Keratinocyte (primary cell): Measurements from ENCODE around the gene IFT88. TPM values are rescaled to one million over a fixed set of nuclear protein-coding genes. Genes with fewer than 3 reads are reported as not detected.

ENCODE experiments used
- DNase-seq: peaks from one replicate; pipeline ENCODE4 v3.0.0-alpha.2; 2011; ENCODE audit warnings: low read depth, missing footprints, low spot score
- FAIRE-seq: peaks from 2 replicates; lab custom pipeline; 2011; peaks lifted over from hg19 to GRCh38; lab: Jason Lieb, UNC
- H2AFZ ChIP-seq: 2 replicates; pipeline ENCODE4 v1.6.0; 2012; ENCODE audit warnings: low read length, control low read depth, inconsistent platforms; ENCODE audit not compliant: control insufficient read depth
- H3K27ac ChIP-seq: 2 replicates; pipeline ENCODE4 v1.5.1; 2011; ENCODE audit warnings: low read length; ENCODE audit not compliant: control insufficient read depth, insufficient read depth
- H3K27me3 ChIP-seq: 3 replicates; pipeline ENCODE4 v1.6.0; 2011; ENCODE audit warnings: low read length; ENCODE audit not compliant: control insufficient read depth, insufficient read depth; ENCODE audit errors: extremely low read depth
- H3K36me3 ChIP-seq, 2 experiments: 2 replicates in 1 of 2; 3 replicates in 1 of 2; pipeline ENCODE4 v1.5.1; 2011; ENCODE audit warnings: low read length in 2 of 2, mild to moderate bottlenecking in 1 of 2; ENCODE audit not compliant: control insufficient read depth in 2 of 2, insufficient read depth in 2 of 2; ENCODE audit errors: extremely low read depth in 1 of 2
- H3K4me1 ChIP-seq: 3 replicates; pipeline ENCODE4 v1.5.1; 2011; ENCODE audit warnings: low read length; ENCODE audit not compliant: control insufficient read depth, insufficient read depth; ENCODE audit errors: extremely low read depth
- H3K4me2 ChIP-seq: 3 replicates; pipeline ENCODE4 v1.6.0; 2011; ENCODE audit warnings: low read depth, low read length; ENCODE audit not compliant: control insufficient read depth, insufficient read depth; ENCODE audit errors: extremely low read depth
- H3K4me3 ChIP-seq, 3 experiments: fragments of 200-600 bp in 1 of 3; sonication (generic) in 1 of 3; 2 replicates in 2 of 3; 3 replicates in 1 of 3; pipeline ENCODE4 v1.5.1; 2011 to 2016; ENCODE audit warnings: low read length in 3 of 3, mild to moderate bottlenecking in 3 of 3, control low read depth in 2 of 3, inconsistent platforms in 1 of 3, low read depth in 1 of 3, mixed read lengths in 1 of 3, mixed run types in 1 of 3, moderate library complexity in 1 of 3; ENCODE audit not compliant: control insufficient read depth in 2 of 3, insufficient read depth in 2 of 3; ENCODE audit errors: extremely low read depth in 1 of 3
- H3K79me2 ChIP-seq: 2 replicates; pipeline ENCODE4 v1.6.0; 2012; ENCODE audit warnings: low read length; ENCODE audit not compliant: control insufficient read depth, insufficient read depth
- H3K9ac ChIP-seq: 3 replicates; pipeline ENCODE4 v1.6.0; 2011; ENCODE audit warnings: low read length; ENCODE audit not compliant: control insufficient read depth, insufficient read depth; ENCODE audit errors: extremely low read depth
- H3K9me1 ChIP-seq: 3 replicates; pipeline ENCODE4 v1.6.0; 2011; ENCODE audit warnings: low read length; ENCODE audit not compliant: control insufficient read depth, insufficient read depth; ENCODE audit errors: extremely low read depth
- H3K9me3 ChIP-seq: 2 replicates; pipeline ENCODE4 v1.5.1; 2012; ENCODE audit warnings: low read depth, low read length; ENCODE audit not compliant: control insufficient read depth
- H4K20me1 ChIP-seq: 3 replicates; pipeline ENCODE4 v1.6.0; 2011; ENCODE audit warnings: low read length; ENCODE audit not compliant: control insufficient read depth, insufficient read depth; ENCODE audit errors: extremely low read depth
- EZH2 ChIP-seq: IDR thresholded peaks from one replicate; pipeline ENCODE4 v1.6.1; 2012; ENCODE audit warnings: inconsistent platforms, mild to moderate bottlenecking, low read length, moderate library complexity
- dilution Hi-C: fragments of 300-500 bp; cut with MboI; formaldehyde crosslinking; loops from one replicate; pipeline ENCODE4 v1.7.0; 2020; ENCODE audit warnings: low sequenced_read_pairs; ENCODE audit not compliant: extremely low pct_ligation_motif_present
- polyA plus RNA-seq, 5 experiments: library from polyadenylated mRNA; depleted of rRNA in 3 of 5; stranded (reverse) in 3 of 5; stranded (forward) in 1 of 5; unstranded in 1 of 5; fragments of >200 nt; gene quantifications; 1 replicate in 1 of 5; 2 replicates in 3 of 5; 3 replicates in 1 of 5; pipeline versions ENCODE4 v1.2.1 to v1.2.3, GENCODE V29; 2011 to 2012; ENCODE audit warnings: missing spikeins in 2 of 5, low read depth in 1 of 5, low replicate concordance in 1 of 5
- TF ChIP-seq, protein P1 (sequence below), 3 experiments: IDR thresholded peaks in 1 of 3; conservative IDR thresholded peaks in 1 of 3; optimal IDR thresholded peaks in 1 of 3; 2 replicates in 2 of 3; 3 replicates in 1 of 3; pipeline versions ENCODE3 to v1.5.1; 2011; ENCODE audit warnings: low read length in 3 of 3, mild to moderate bottlenecking in 3 of 3, moderate library complexity in 2 of 3, control low read depth in 1 of 3, inconsistent platforms in 1 of 3; ENCODE audit not compliant: insufficient read depth in 2 of 3; ENCODE audit errors: extremely low read depth in 1 of 3

IFT88 gene
- polyA plus RNA-seq, 1 donor (not counting 4 experiments of a cell fraction or from before 2014, with no cell fraction given): 9.5 TPM

DNA sequence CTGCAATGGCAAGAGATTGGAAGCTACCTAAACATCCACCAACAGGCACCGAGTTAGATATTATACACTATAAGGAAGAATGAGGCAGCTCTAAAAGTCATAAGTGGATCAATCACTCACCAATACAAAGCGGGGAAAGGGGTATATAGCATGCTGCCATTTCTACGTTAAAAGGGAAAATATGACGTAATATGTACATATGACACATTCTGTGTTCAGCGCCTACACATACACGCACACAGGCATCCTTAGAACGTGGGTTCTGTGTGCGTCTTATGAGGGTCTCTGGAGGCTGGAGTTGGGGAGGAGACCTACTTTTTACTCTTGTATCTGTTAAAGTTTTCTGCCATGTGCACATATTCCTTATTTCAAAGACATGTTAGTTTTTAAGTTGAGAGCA lies 142.4 kb downstream of the IFT88 start:
- H3K79me2 ChIP-seq: no peaks in the 10 kb centered on the region
- H3K27me3 ChIP-seq: peaks cover 10% of the 10 kb centered on the region
- no peaks in the 10 kb centered on the region for H4K20me1 ChIP-seq
- H3K4me3 ChIP-seq: no peak overlapping the region
- FAIRE-seq (no peak), DNase-seq (no peak)
- no peak overlapping the region for H2AFZ ChIP-seq
- H3K4me1 ChIP-seq: no peaks in the 10 kb centered on the region
- TF ChIP-seq, protein P1, sequence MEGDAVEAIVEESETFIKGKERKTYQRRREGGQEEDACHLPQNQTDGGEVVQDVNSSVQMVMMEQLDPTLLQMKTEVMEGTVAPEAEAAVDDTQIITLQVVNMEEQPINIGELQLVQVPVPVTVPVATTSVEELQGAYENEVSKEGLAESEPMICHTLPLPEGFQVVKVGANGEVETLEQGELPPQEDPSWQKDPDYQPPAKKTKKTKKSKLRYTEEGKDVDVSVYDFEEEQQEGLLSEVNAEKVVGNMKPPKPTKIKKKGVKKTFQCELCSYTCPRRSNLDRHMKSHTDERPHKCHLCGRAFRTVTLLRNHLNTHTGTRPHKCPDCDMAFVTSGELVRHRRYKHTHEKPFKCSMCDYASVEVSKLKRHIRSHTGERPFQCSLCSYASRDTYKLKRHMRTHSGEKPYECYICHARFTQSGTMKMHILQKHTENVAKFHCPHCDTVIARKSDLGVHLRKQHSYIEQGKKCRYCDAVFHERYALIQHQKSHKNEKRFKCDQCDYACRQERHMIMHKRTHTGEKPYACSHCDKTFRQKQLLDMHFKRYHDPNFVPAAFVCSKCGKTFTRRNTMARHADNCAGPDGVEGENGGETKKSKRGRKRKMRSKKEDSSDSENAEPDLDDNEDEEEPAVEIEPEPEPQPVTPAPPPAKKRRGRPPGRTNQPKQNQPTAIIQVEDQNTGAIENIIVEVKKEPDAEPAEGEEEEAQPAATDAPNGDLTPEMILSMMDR (optimal IDR thresholded peaks at IDR 0.05 in 1 of 3, IDR thresholded peaks at IDR 0.05 in 1 of 3, conservative IDR thresholded peaks at IDR 0.05 in 1 of 3; ENCODE audit: extremely low read depth in 1 of 3, insufficient read depth in 2 of 3, low read length in 3 of 3): no peak
- TF ChIP-seq EZH2: no peak
- H3K4me2 ChIP-seq: no peak overlapping the region
- no peaks in the 10 kb centered on the region for H3K9me1 ChIP-seq
- H3K36me3 ChIP-seq: no peaks in the 10 kb centered on the region
- dilution Hi-C loops: no loop called here
- H3K9me3 ChIP-seq: no peaks in the 10 kb centered on the region
- no peak overlapping the region for H3K9ac ChIP-seq
- no peak overlapping the region for H3K27ac ChIP-seq

DNA sequence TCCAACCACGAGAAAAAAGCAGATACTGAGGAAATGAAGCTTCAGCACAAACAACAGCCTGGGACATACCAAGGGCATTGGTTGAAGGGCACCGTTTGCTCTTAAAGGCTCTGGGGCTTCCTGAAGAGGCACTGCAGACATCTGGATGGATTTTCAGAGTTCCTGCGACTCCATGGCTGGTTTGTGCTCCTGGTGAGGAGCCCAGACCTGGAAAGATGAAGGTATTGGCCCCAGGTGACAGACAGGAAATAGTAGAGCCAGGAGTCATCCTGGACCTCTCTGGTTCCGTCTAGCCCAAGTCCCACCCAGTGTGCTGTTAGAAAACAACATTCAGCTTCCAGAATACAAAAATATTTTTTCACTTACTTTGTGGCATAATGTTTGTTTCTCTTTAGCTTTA lies 142.8 kb downstream of the IFT88 start:
- no peaks in the 10 kb centered on the region for H3K9me3 ChIP-seq
- DNase-seq: no peak
- no peak overlapping the region for H3K9ac ChIP-seq
- no peaks in the 10 kb centered on the region for H4K20me1 ChIP-seq
- no peak overlapping the region for H2AFZ ChIP-seq
- FAIRE-seq: no peak
- no peak for TF ChIP-seq EZH2
- TF ChIP-seq, protein P1 (optimal IDR thresholded peaks at IDR 0.05 in 1 of 3, IDR thresholded peaks at IDR 0.05 in 1 of 3, conservative IDR thresholded peaks at IDR 0.05 in 1 of 3; ENCODE audit: extremely low read depth in 1 of 3, insufficient read depth in 2 of 3, low read length in 3 of 3): no peak
- no peak overlapping the region for H3K4me3 ChIP-seq
- H3K4me1 ChIP-seq: no peaks in the 10 kb centered on the region
- dilution Hi-C loops: no loop called here
- H3K27me3 ChIP-seq: peaks cover 14% of the 10 kb centered on the region
- H3K27ac ChIP-seq: no peak overlapping the region
- no peaks in the 10 kb centered on the region for H3K79me2 ChIP-seq
- no peaks in the 10 kb centered on the region for H3K36me3 ChIP-seq
- H3K9me1 ChIP-seq: no peaks in the 10 kb centered on the region
- no peak overlapping the region for H3K4me2 ChIP-seq
